SU-DHL-6 (cell line): ENCODE measurements around the gene PTPRK.

Experiments used
- CTCF ChIP-seq: fragments of 200-600 bp; sonication (generic); IDR thresholded peaks from one replicate; pipeline ENCODE4 v1.5.1; 2017; ENCODE audit warnings: antibody characterized with exemption, mild to moderate bottlenecking, low read length, moderate library complexity; ENCODE audit not compliant: insufficient read depth, poor library complexity, severe bottlenecking
- EZH2phosphoT487 ChIP-seq: fragments of 200-600 bp; sonication (generic), shearing (Covaris generic); conservative IDR thresholded peaks from 2 replicates; pipeline ENCODE4 v1.6.1; 2018; ENCODE audit warnings: mild to moderate bottlenecking, antibody characterized with exemption, low read length, moderate library complexity, mixed read lengths

GRCh38 chr6:128208851-128209580, 311.4 kb downstream of the PTPRK start:
- TF ChIP-seq CTCF (no peak), EZH2phosphoT487 (no peak)
